HAP-1 (cell line): ENCODE data around the gene MLLT10.
"Not testable (repeated sequence)": the region's sequence is repeated elsewhere in the genome, so short reads cannot be mapped to it uniquely, and the experiment has no call there.

Source experiments
- DNase-seq, 2 experiments: peaks; one replicate each; pipeline ENCODE4 v3.0.0-alpha.2; 2016 to 2020; ENCODE audit warnings: low spot score in 2 of 2
- H3K27me3 ChIP-seq: fragments of 250-450 bp; sonication (Bioruptor Pico); 2 replicates; pipeline ENCODE4 v1.5.1; 2020; ENCODE audit warnings: low read depth, mild to moderate bottlenecking, moderate library complexity
- H3K36me3 ChIP-seq: fragments of 250-450 bp; sonication (Bioruptor Pico); replicated peaks from 2 replicates; pipeline ENCODE4 v1.5.1; 2020; ENCODE audit warnings: mild to moderate bottlenecking
- H3K4me1 ChIP-seq: fragments of 250-450 bp; sonication (Bioruptor Pico); 2 replicates; pipeline ENCODE4 v1.5.1; 2020; ENCODE audit warnings: mild to moderate bottlenecking
- H3K4me3 ChIP-seq: fragments of 250-450 bp; sonication (Bioruptor Pico); 2 replicates; pipeline ENCODE4 v1.5.1; 2020; ENCODE audit warnings: mild to moderate bottlenecking, moderate library complexity
- H3K9me3 ChIP-seq: fragments of 250-450 bp; sonication (Bioruptor Pico); 2 replicates; pipeline ENCODE4 v1.5.1; 2020; ENCODE audit warnings: mild to moderate bottlenecking, moderate library complexity
- in situ Hi-C: fragments of 300-500 bp; cut with MboI; formaldehyde crosslinking; loops from 3 replicates; pipeline ENCODE4 v1.14.3; 2020; ENCODE audit warnings: low sequenced_read_pairs, inconsistent platforms, mixed read lengths

Gene MLLT10

DNA sequence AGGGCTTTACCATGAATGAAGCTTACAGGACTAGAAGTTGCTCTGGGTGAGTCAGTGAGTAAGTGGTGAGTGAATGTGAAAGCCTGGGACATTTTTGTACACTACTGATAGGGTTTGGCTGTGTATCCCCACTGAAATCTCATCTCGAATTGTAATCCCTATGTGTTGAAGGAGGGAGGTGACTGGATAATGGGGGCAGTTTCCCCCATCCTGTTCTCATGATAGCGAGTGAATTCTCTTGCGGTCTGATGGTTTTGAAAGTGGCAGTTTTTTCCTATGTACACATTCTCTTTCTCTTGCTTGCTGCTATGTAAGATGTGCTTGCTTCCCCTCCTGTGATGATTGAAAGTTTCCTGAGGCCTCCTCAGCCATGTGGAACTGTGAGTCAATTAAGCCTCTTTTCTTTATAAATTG, 47.4 kb downstream of the MLLT10 start:
- H3K4me3 ChIP-seq, DNase-seq, H3K27me3 ChIP-seq, in situ Hi-C loops, H3K36me3 ChIP-seq, H3K9me3 ChIP-seq: not testable (repeated sequence)
- H3K4me1 ChIP-seq, result peaks cover 19% of the 10 kb centered on the region

DNA sequence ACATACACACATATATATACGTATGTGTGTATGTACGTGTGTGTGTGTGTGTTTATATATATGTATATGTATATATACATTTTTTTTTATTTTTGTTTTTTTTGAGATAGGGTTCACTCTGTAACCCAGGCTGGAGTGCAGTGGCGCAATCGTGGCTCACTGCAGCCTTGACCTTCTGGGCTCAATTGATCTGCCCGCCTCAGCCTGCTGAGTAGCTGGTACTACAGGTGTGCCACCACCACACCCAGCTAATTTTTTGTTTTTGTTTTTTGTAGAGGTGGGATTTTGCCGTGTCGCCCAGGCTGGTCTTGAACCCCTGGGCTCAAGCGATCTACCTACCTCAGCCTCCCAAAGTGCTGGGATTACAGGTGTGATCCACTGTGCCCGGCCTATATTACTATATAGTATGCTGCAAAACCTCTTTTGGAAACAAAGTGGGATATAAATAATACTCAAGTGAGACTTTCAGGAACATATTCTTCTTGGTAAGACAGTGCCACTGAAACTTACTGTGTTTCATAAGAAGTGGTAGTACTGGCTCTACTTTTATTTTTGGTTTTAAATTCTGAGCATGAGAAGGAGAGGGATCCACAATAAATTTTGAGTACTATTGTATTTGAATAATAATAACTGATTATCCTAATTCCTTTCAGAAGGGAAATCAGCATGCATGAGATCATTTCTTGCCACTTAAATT, 51.0 kb downstream of the MLLT10 start:
- Histone ChIP-seq H3K4me3 (no peak overlapping the region), H3K9me3 (no peaks in the 10 kb centered on the region), H3K27me3 (no peaks in the 10 kb centered on the region), H3K4me1 (0 out of 2 replicates have a peak, but pooled peaks cover 3% of the 10 kb centered on the region), H3K36me3 (peaks cover 6% of the 10 kb centered on the region)
- in situ Hi-C loops, result no loop called here
- no peak for DNase-seq

DNA sequence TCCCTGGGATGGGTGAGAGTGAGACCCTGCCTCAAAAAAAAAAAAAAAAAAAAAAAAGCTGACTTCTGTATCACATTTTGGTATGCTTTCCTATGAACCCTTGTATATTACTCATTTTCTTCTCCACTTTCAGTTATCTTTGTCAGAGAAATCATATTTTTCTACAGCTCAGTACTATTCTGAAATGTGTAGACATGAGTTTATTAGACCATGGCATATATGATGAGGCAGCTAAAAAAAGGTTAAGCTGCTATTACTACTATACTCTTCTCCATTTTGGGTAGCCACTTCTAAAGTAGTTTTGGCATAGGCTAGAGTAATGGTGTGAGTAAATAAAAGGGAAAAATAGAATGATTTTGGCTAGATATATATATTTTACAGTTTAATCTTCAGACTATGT, 53.4 kb downstream of the MLLT10 start:
- H3K9me3 ChIP-seq, result no peaks in the 10 kb centered on the region
- H3K4me1 ChIP-seq, result 0 out of 2 replicates have a peak, but pooled peaks cover 3% of the 10 kb centered on the region
- H3K27me3 ChIP-seq, result no peaks in the 10 kb centered on the region
- no peak for DNase-seq
- in situ Hi-C loops, result no loop called here
- H3K36me3 ChIP-seq, result no peaks in the 10 kb centered on the region
- H3K4me3 ChIP-seq, result no peak overlapping the region

DNA sequence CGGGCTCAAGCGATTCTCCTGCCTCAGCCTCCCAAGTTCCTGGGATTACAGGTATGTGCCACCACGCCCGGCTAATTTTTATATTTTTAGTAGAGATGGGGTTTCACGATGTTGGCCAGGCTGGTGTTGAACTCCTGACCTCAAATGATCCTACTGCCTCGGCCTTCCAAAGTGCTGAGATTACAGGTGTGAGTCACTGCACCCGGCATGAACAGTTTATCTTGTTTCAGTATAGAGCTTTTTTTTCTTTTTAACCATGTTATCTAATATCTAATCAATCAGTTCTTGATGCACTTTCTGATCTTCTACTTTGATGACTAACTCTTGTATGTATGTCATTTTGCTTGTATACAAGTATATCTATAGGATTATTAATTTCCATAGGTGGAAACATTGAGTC, 54.1 kb downstream of the MLLT10 start:
- in situ Hi-C loops, result not testable (repeated sequence)

DNA sequence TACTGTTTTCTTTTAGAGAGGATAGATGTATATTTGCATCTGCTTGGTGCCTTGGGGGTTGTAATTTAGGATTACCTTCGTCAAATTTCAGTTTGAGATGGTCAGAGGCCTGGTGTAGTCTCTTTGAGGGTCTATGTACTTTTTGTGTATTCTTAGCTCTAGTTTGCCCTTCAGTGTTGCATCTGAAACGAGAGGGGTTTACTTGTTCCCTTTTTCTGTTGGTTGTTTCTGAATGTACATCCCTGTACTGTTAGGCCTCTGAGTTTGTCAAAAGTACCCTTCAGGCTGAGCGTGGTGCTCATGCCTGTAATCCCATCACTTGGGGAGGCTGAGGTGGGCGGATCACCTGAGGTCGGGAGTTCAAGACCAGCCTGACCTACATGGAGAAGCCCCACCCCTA, 60.0 kb downstream of the MLLT10 start:
- Histone ChIP-seq H3K9me3 (no peaks in the 10 kb centered on the region), H3K4me1 (no peaks in the 10 kb centered on the region), H3K36me3 (peaks cover 4% of the 10 kb centered on the region), H3K4me3 (no peak overlapping the region), H3K27me3 (no peaks in the 10 kb centered on the region)
- in situ Hi-C loops, result no loop called here
- no peak for DNase-seq

More for the DNA sequence above, 54.1 kb downstream of the MLLT10 start:
- not testable (repeated sequence) for H3K27me3 ChIP-seq, DNase-seq, H3K9me3 ChIP-seq, H3K36me3 ChIP-seq, H3K4me1 ChIP-seq, H3K4me3 ChIP-seq

DNA sequence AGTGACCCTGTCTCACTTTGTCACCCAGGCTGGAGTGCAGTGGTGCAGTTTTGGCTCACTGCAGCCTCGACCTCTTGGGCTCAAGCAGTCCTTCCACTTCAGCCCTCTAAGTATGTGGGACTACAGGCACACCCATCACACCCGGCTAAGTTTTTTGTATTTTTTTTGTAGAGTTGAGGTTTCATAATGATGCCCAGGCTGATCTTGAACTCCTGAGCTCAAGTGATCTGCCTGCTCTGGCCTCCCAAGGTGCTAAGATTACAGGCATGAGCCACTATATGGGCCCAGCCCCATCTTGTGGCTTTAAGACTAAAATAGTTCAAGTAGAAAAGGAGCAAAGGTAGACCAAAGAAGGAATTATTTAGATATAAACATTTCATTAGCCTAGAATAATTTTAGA, 65.5 kb downstream of the MLLT10 start:
- Histone ChIP-seq H3K9me3 (no peaks in the 10 kb centered on the region), H3K36me3 (peaks cover 4% of the 10 kb centered on the region), H3K4me3 (no peak overlapping the region), H3K4me1 (peaks cover 12% of the 10 kb centered on the region), H3K27me3 (no peaks in the 10 kb centered on the region)
- in situ Hi-C loops, result no loop called here
- no peak for DNase-seq

DNA sequence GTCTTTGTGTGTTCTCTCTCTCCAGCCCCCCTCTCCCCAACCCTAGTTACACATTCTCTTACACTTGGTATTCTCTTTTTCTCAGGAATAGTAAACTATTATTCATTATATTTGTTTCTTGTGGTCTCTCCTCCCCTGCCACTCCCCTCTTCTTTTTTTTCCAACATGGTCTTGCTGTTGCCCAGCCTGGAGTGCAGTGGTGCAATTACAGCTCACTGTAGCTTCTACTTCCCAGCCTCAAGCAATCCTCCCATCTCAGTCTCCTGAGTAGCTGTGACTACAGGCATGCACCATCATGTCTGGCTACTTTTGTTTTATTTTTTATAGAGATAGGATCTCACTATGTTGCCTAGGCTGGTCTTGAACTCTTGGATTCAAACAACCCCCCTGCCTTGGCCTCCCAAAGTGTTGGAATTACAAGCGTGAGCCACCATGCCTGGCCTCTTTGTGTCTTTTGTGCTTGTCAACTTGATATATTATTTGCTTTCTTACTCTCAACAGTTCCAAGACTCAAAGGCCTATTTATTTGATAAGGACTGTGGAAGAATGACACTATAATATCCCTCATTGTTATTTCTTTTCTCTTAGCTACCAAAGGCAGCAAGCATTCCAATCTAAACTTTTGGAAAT, 66.9 kb downstream of the MLLT10 start:
- H3K4me1 ChIP-seq, result peaks cover 12% of the 10 kb centered on the region
- H3K36me3 ChIP-seq, result peaks cover 4% of the 10 kb centered on the region
- no peaks in the 10 kb centered on the region for H3K9me3 ChIP-seq
- H3K4me3 ChIP-seq, result no peak overlapping the region
- in situ Hi-C loops, result no loop called here
- peak; percentile 61 to 75 for DNase-seq
- H3K27me3 ChIP-seq, result no peaks in the 10 kb centered on the region

DNA sequence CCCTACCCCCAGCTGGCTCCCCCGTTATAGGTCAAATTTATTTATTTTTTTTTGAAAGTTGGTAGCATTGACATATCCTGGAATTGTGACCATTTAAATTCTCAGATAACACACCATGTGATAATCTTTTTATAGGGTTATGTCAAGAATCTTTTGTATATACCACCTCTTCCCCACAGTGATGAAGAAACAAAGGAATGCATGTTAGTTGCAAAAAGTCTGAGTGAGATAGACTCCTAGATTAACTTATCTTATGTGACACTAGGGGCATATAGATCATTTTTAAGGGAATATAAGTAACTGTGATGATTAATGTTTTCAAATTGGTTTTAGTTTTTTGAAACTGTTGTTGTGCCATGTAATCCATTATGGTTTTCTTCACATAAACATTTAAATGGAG, 68.3 kb downstream of the MLLT10 start:
- peaks cover 12% of the 10 kb centered on the region for H3K4me1 ChIP-seq
- no peak for DNase-seq
- in situ Hi-C loops, result no loop called here

DNA sequence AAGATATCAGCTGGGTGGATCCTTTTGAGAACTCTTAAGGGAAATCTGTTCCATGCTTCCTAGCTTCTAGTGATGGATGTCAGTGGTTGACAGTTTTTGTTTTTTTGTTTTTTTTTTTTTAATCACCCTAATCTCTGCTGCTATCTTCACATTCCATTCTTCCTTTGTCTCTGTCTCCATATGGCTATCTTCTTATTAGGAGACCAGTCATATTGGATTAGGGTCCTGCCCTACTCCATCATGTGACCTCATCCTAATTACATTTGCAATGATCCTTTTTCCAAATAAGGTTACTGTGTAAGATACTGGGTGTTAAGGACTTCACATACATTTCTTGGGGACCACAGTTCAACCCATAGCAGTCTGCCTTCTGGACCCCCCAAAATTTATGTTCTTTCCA, 69.7 kb downstream of the MLLT10 start:
- in situ Hi-C loops, result no loop called here
- Histone ChIP-seq H3K36me3 (peaks cover 4% of the 10 kb centered on the region), H3K4me1 (peaks cover 12% of the 10 kb centered on the region), H3K27me3 (no peaks in the 10 kb centered on the region), H3K9me3 (no peaks in the 10 kb centered on the region; the same call in 1 of the 2 replicates), H3K4me3 (no peak overlapping the region)
- no peak for DNase-seq

More for the DNA sequence above, 68.3 kb downstream of the MLLT10 start:
- no peak overlapping the region for H3K4me3 ChIP-seq
- H3K9me3 ChIP-seq, result no peaks in the 10 kb centered on the region; the same call in 1 of the 2 replicates
- peaks cover 8% of the 10 kb centered on the region for H3K36me3 ChIP-seq
- no peaks in the 10 kb centered on the region for H3K27me3 ChIP-seq

DNA sequence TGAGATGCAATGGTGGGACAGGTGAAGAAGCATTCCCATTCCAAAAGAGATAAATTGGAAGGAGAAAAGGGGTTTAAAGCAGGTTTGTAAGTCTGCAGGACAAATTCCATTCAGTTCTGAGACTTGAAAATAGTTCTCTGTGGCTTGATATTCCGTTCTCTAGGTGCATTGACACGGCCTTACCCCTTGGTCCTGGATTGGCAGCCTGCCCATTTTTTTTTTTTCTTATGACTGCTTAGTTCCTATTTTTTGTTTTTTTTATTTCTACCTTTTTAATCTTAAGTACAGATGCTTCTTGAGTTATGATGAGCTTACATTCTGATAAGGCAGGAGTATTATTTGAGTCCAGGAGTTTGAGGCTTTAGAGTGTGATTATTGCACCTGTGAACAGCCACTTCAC, 70.6 kb downstream of the MLLT10 start:
- in situ Hi-C loops, result no loop called here
- no peaks in the 10 kb centered on the region for H3K27me3 ChIP-seq
- no peak overlapping the region for H3K4me3 ChIP-seq
- H3K9me3 ChIP-seq, result no peaks in the 10 kb centered on the region; the same call in 1 of the 2 replicates
- DNase-seq, result no peak
- peaks cover 4% of the 10 kb centered on the region for H3K36me3 ChIP-seq
- peaks cover 12% of the 10 kb centered on the region for H3K4me1 ChIP-seq

DNA sequence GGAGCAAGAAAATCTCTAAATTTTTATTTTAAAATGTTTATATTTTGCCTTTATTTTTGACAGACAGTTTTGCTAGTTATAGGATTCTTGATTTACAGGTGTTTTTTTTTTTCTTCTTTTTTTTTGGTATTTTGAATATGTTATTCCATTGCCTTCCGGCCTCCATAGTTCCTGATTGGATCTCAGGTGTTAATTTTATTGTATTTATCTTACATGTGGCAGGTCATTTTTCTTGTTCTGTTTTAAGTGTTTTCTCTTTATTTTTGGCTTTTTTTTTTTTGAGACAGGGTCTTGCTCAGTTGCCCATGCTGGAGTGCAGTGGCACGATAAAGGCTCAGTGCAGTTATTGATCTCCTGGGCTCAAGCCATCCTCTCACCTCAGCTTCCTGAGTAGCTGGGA, 73.9 kb downstream of the MLLT10 start:
- H3K36me3 ChIP-seq, result peaks cover 8% of the 10 kb centered on the region
- H3K4me1 ChIP-seq, result peaks cover 3% of the 10 kb centered on the region; the same call in 1 of the 2 replicates
- in situ Hi-C loops, result no loop called here
- no peak for DNase-seq
- no peak overlapping the region for H3K4me3 ChIP-seq
- H3K27me3 ChIP-seq, result no peaks in the 10 kb centered on the region
- no peaks in the 10 kb centered on the region; the same call in 1 of the 2 replicates for H3K9me3 ChIP-seq

DNA sequence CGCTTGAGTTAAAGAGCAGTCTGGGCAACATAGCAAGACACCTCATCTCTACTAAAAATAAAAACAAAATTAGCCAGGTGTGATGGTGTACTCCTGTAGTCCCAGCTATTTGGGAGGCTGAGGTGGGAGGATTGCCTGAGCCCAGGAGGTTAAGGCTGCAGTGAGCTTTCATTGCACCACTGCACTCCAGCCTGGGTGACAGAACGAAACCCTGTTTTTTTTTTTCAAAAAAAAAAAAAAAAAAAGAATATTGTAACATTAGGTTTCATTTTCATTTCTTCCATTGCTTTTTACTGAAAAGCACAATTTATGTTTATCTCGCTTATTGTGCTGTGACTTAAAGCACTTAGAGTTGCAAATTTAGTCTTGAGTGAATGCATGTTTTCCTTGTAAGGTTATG, 80.0 kb downstream of the MLLT10 start:
- H3K27me3 ChIP-seq, result no peaks in the 10 kb centered on the region
- no peak for DNase-seq
- H3K9me3 ChIP-seq, result no peaks in the 10 kb centered on the region
- peaks cover 10% of the 10 kb centered on the region for H3K36me3 ChIP-seq
- in situ Hi-C loops, result no loop called here
- H3K4me3 ChIP-seq, result no peak overlapping the region
- 0 out of 2 replicates have a peak, but pooled peaks cover 4% of the 10 kb centered on the region for H3K4me1 ChIP-seq

DNA sequence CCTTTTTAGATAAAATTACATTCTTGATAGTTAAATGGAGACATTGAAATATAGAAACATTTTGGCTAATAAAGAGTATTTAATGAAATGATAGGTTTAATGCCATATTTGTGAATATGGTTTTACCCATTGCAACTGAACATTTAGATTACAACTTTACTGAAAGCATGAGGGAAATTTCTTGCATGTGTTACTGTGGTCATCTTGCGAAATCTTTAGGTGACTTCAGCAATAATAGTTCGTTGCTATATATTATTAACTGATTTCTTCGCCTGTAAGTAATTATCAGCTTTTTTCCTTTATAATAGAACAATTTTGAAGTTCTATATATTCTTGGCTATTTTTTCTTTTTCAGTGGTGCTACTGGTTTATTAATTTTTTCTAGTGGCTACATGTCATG, 83.2 kb downstream of the MLLT10 start:
- no peaks in the 10 kb centered on the region for H3K9me3 ChIP-seq
- no peaks in the 10 kb centered on the region for H3K27me3 ChIP-seq
- in situ Hi-C loops, result no loop called here
- no peak overlapping the region for H3K4me3 ChIP-seq
- H3K4me1 ChIP-seq, result 0 out of 2 replicates have a peak, but pooled peaks cover 4% of the 10 kb centered on the region
- H3K36me3 ChIP-seq, result peaks cover 18% of the 10 kb centered on the region
- no peak for DNase-seq

DNA sequence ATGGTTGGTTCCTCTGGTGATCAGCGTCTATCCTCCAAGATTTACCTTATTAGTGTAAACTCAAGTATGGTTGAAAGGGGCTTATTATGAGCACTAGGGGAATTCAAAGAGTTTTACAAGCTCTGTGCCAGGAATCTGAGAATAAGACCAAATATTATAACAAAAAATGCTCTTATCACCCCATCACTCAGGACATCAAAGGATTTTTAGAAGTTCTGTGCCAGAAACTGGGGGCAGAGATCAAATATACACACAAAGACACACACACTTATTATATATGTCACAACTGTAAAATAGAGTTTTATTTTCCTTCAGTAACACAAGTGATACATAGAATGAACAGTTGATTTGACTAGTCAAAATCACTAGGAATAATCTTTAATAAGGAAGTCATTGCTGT, 89.3 kb downstream of the MLLT10 start:
- H3K4me3 ChIP-seq, result no peak overlapping the region
- H3K9me3 ChIP-seq, result no peaks in the 10 kb centered on the region
- no peak for DNase-seq
- no peaks in the 10 kb centered on the region for H3K27me3 ChIP-seq
- peaks cover 24% of the 10 kb centered on the region for H3K36me3 ChIP-seq
- in situ Hi-C loops, result no loop called here
- H3K4me1 ChIP-seq, result no peaks in the 10 kb centered on the region
